Duodenal mucosa (tissue), 2 donors: ENCODE data around the gene TARS3.

Experiments used
- H3K27ac ChIP-seq: one replicate; pipeline ENCODE4 v1.7.0; 2013; ENCODE audit warnings: low read depth, low read length
- H3K27me3 ChIP-seq, 2 donors: one replicate each; pipeline ENCODE4 v1.7.0; 2013; ENCODE audit warnings: low read length in 2 of 2, control low read depth in 1 of 2; ENCODE audit not compliant: insufficient read depth in 2 of 2, control insufficient read depth in 1 of 2
- H3K36me3 ChIP-seq, 2 donors: one replicate each; pipeline ENCODE4 v1.7.0; 2013; ENCODE audit warnings: low read length in 2 of 2, control low read depth in 1 of 2; ENCODE audit not compliant: insufficient read depth in 2 of 2, control insufficient read depth in 1 of 2
- H3K4me1 ChIP-seq, 2 donors: one replicate each; pipeline ENCODE4 v1.7.0; 2013; ENCODE audit warnings: low read length in 2 of 2, control low read depth in 1 of 2; ENCODE audit not compliant: insufficient read depth in 2 of 2, control insufficient read depth in 1 of 2
- H3K4me3 ChIP-seq, 2 donors: one replicate each; pipeline ENCODE4 v1.7.0; 2013; ENCODE audit warnings: low read length in 2 of 2, low read depth in 1 of 2
- H3K9ac ChIP-seq, 2 donors: one replicate each; pipeline ENCODE4 v1.7.0; 2013; ENCODE audit warnings: low read length in 2 of 2, low read depth in 1 of 2
- H3K9me3 ChIP-seq, 2 donors: one replicate each; pipeline ENCODE4 v1.7.0; 2013; ENCODE audit warnings: low read length in 2 of 2, control low read depth in 1 of 2; ENCODE audit not compliant: control insufficient read depth in 1 of 2

Gene TARS3

DNA sequence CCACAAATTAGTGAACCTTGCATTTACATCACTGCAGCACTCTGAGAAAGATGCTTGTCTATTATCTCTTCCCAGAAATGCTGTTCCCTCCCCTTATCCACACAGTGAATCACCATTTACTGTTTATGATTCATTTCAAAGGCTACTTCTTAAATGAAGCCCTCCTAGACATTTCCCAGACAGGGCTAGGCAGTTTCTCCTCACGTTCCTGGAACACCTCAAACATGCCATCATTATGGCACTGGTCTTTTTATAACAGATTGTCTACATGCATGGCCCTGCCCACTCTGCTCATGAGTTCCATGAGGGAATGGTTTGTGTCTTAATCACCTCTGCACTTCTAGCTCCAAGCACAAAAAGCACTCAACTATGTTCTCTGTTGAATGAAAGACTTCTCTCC, 39.9 kb downstream of the TARS3 start:
- Histone ChIP-seq H3K27ac (no peak overlapping the region), H3K4me3 (no peak overlapping the region)

DNA sequence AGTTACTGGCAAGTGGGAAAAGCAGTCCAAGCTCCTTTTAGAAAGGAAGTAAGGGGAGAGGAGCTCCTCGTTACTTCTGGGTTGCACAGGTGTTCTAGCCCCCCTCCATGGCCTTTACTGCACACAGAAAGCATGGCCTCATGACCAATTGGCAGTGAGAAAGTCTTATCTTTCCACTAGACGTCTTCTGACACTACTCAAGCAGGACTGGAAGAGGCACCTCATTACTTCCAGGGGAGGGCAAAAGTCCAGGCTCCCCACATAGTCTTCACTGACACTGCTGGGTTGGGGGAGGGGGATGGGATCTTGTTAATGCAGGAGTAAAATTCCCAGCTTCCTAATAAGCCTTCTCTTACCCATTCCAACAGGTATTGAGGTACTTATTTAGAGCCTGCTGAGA, 44.5 kb downstream of the TARS3 start:
- Histone ChIP-seq H3K4me1 (peaks cover 0 to 5% of the 10 kb centered on the region in 2 donors), H3K27me3 (no peaks in the 10 kb centered on the region), H3K27ac (no peak overlapping the region), H3K36me3 (peaks cover 14 to 16% of the 10 kb centered on the region in 2 donors), H3K9me3 (no peaks in the 10 kb centered on the region), H3K4me3 (no peak overlapping the region), H3K9ac (no peak overlapping the region)

More for the DNA sequence above, 39.9 kb downstream of the TARS3 start:
- H3K9ac ChIP-seq = no peak overlapping the region
- no peaks in the 10 kb centered on the region for H3K27me3 ChIP-seq
- peaks cover 7 to 15% of the 10 kb centered on the region in 2 donors for H3K36me3 ChIP-seq
- H3K9me3 ChIP-seq = no peaks in the 10 kb centered on the region
- H3K4me1 ChIP-seq = no peaks in the 10 kb centered on the region

- Histone ChIP-seq H3K4me1 (peaks cover 0 to 5% of the 10 kb centered on the region in 2 donors), H3K9ac (no peak overlapping the region), H3K4me3 (no peak overlapping the region), H3K27me3 (no peaks in the 10 kb centered on the region), H3K27ac (no peak overlapping the region), H3K36me3 (peaks cover 19 to 28% of the 10 kb centered on the region in 2 donors), H3K9me3 (no peaks in the 10 kb centered on the region)
Measured at GRCh38 chr15:101676921-101677329, 47.3 kb downstream of the TARS3 start.

GRCh38 chr15:101675796-101676582, 48.3 kb downstream of the TARS3 start:
- peaks cover 19 to 36% of the 10 kb centered on the region in 2 donors for H3K36me3 ChIP-seq
- H3K27me3 ChIP-seq = no peaks in the 10 kb centered on the region
- no peaks in the 10 kb centered on the region for H3K9me3 ChIP-seq
- H3K27ac ChIP-seq = no peak overlapping the region
- no peak overlapping the region for H3K4me3 ChIP-seq
- peak overlapping the region in 1 of 2 donors; percentile 32 for H3K9ac ChIP-seq
- peaks cover 0 to 5% of the 10 kb centered on the region in 2 donors for H3K4me1 ChIP-seq

DNA sequence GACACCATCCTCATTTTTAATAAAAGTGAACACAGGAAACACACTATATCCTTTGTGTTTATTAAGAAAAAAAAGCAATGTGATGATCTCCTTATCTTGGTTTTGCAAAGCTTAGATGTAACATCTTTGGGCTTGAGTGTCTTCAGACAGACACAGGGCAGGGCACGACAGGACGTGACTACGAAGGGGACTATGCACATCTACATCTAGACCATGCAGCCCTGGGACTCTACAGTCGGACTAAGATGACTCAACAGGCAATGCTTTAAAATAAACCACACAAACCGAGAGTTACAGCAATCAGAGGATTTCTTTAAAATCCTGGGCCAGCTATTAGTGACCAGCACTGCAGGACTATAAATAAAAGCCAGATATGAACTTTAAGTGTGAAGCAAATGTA, 49.3 kb downstream of the TARS3 start:
- Histone ChIP-seq H3K4me3 (no peak overlapping the region), H3K9ac (no peak overlapping the region), H3K27me3 (no peaks in the 10 kb centered on the region), H3K4me1 (peaks cover 0 to 5% of the 10 kb centered on the region in 2 donors), H3K36me3 (peaks cover 23 to 42% of the 10 kb centered on the region in 2 donors), H3K9me3 (no peaks in the 10 kb centered on the region), H3K27ac (no peak overlapping the region)

DNA sequence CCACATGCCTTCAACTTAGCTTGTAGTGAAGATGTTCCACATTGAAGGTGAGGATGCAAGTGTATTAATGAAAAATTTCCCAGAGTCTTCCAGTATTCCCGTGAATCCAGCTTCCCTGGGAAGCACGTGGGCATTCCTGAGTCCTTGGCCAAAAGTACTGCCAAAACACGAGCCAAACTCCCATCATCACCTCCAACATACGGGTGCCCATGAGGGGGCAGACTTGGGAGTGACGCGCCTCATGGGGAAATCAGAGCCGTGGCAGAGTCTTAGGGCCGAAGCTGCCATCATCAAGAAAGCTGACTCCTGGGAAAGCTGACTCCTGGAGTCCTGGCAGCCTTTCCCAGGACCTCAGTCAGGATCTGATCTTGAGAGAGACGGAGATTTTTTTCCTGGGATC, 52.0 kb downstream of the TARS3 start:
- H3K4me1 ChIP-seq = peaks cover 0 to 5% of the 10 kb centered on the region in 2 donors
- no peak overlapping the region for H3K9ac ChIP-seq
- H3K4me3 ChIP-seq = no peak overlapping the region
- H3K9me3 ChIP-seq = no peaks in the 10 kb centered on the region
- H3K36me3 ChIP-seq = peaks cover 23 to 46% of the 10 kb centered on the region in 2 donors
- no peak overlapping the region for H3K27ac ChIP-seq
- no peaks in the 10 kb centered on the region for H3K27me3 ChIP-seq

- no peaks in the 10 kb centered on the region for H3K9me3 ChIP-seq
- no peaks in the 10 kb centered on the region for H3K27me3 ChIP-seq
- peaks cover 16 to 41% of the 10 kb centered on the region in 2 donors for H3K36me3 ChIP-seq
- no peaks in the 10 kb centered on the region for H3K4me1 ChIP-seq
- no peak overlapping the region for H3K9ac ChIP-seq
- no peak overlapping the region for H3K27ac ChIP-seq
- H3K4me3 ChIP-seq = no peak overlapping the region
Measured at GRCh38 chr15:101669744-101670143, 54.5 kb downstream of the TARS3 start.

DNA sequence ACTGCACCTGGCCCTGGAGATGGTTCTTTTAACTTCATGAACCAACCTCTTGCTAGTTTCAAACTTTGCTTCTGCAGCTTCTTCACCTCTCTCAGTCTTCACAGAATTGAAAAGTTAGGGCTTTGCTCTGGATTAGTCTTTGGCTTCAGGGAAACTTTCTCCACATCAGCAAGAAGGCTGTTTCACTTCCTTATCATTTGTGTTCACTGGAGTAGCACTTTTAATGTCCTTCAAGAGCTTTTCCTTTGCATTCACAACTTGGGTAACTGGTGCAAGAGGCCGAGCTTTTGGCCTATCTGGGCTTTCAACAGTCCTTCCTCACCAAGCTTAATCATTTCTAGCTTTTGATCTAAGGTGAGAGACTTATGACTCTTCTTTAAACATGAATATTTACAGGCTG, 56.4 kb downstream of the TARS3 start:
- peaks cover 4 to 27% of the 10 kb centered on the region in 2 donors for H3K36me3 ChIP-seq
- no peaks in the 10 kb centered on the region for H3K4me1 ChIP-seq
- no peaks in the 10 kb centered on the region for H3K27me3 ChIP-seq
- H3K27ac ChIP-seq = no peak overlapping the region
- no peaks in the 10 kb centered on the region for H3K9me3 ChIP-seq
- no peak overlapping the region for H3K4me3 ChIP-seq
- no peak overlapping the region for H3K9ac ChIP-seq

- H3K27ac ChIP-seq = no peak overlapping the region
- no peak overlapping the region for H3K4me3 ChIP-seq
- no peak overlapping the region for H3K9ac ChIP-seq
- no peaks in the 10 kb centered on the region for H3K9me3 ChIP-seq
- H3K36me3 ChIP-seq = peaks cover 7 to 21% of the 10 kb centered on the region in 2 donors
- no peaks in the 10 kb centered on the region for H3K4me1 ChIP-seq
- H3K27me3 ChIP-seq = no peaks in the 10 kb centered on the region
Measured at GRCh38 chr15:101664303-101664913, 59.9 kb downstream of the TARS3 start.

GRCh38 chr15:101662203-101662602, 62.1 kb downstream of the TARS3 start:
- Histone ChIP-seq H3K27ac (no peak overlapping the region), H3K9ac (no peak overlapping the region), H3K4me1 (peaks cover 7 to 8% of the 10 kb centered on the region in 2 donors), H3K9me3 (no peaks in the 10 kb centered on the region), H3K27me3 (no peaks in the 10 kb centered on the region), H3K36me3 (peaks cover 7 to 16% of the 10 kb centered on the region in 2 donors), H3K4me3 (no peak overlapping the region)
